ENCODE measurements around the gene TRIM44. TPM values are rescaled to one million over a fixed set of nuclear protein-coding genes. Genes with fewer than 3 reads are reported as not detected.
A peak's percentile ranks its signal among the peaks of the same experiment; 100 is the strongest.

TRIM44 gene
- total and polyA plus RNA-seq, 8 donors = 5.1 to 65.3 (median 19.1) TPM

- 0% methylated on average over 1 of the region's 1 CpG for WGBS, 5 donors
- Histone ChIP-seq H3K27ac (no peak overlapping the region), H3K4me1 (no peaks in the 10 kb centered on the region), H3K9me3 (peaks cover 0 to 5% (median 0%) of the 10 kb centered on the region in 4 donors), H3K4me3 (no peak overlapping the region), H3K36me3 (no peaks in the 10 kb centered on the region), H3K27me3 (no peaks in the 10 kb centered on the region)
- peak in 1 of 2 donors; percentile 21 for DNase-seq
- no peak for TF ChIP-seq CTCF (IDR thresholded peaks at IDR 0.05)
- no peak for TF ChIP-seq POLR2A (IDR thresholded peaks at IDR 0.05)
- TF ChIP-seq POLR2AphosphoS5 (IDR thresholded peaks at IDR 0.05) = no peak
- TF ChIP-seq EP300 (IDR thresholded peaks at IDR 0.05) = no peak
- intact Hi-C loops (cut with DNase I; ENCODE audit: low total_unique reads) = no loop called here
Measured at GRCh38 chr11:35842958-35843357, 180.4 kb downstream of the TRIM44 start.

- TF ChIP-seq POLR2A (IDR thresholded peaks at IDR 0.05) = no peak
- no peak for TF ChIP-seq EP300 (IDR thresholded peaks at IDR 0.05)
- no peak for TF ChIP-seq POLR2AphosphoS5 (IDR thresholded peaks at IDR 0.05)
- TF ChIP-seq CTCF (IDR thresholded peaks at IDR 0.05) = no peak
- H3K9me3 ChIP-seq = peaks cover 0 to 5% (median 0%) of the 10 kb centered on the region in 4 donors
- WGBS, 5 donors = 30 to 58% (median 46%) methylated on average over 4 of the region's 4 CpGs
- H3K4me3 ChIP-seq = no peak overlapping the region
- H3K27ac ChIP-seq = no peak overlapping the region
- intact Hi-C loops (cut with DNase I; ENCODE audit: low total_unique reads) = no loop called here
- no peaks in the 10 kb centered on the region for H3K36me3 ChIP-seq
- DNase-seq = no peak
- no peaks in the 10 kb centered on the region for H3K4me1 ChIP-seq
- no peaks in the 10 kb centered on the region for H3K27me3 ChIP-seq
Measured at GRCh38 chr11:35844579-35844978, 182.0 kb downstream of the TRIM44 start.

- no peak overlapping the region for H3K4me3 ChIP-seq
- no peak for TF ChIP-seq EP300 (IDR thresholded peaks at IDR 0.05)
- TF ChIP-seq POLR2A (IDR thresholded peaks at IDR 0.05) = no peak
- no peak for TF ChIP-seq CTCF (IDR thresholded peaks at IDR 0.05)
- TF ChIP-seq POLR2AphosphoS5 (IDR thresholded peaks at IDR 0.05) = no peak
- H3K36me3 ChIP-seq = no peaks in the 10 kb centered on the region
- H3K27me3 ChIP-seq = no peaks in the 10 kb centered on the region
- intact Hi-C loops (cut with DNase I; ENCODE audit: low total_unique reads) = no loop called here
- H3K4me1 ChIP-seq = no peaks in the 10 kb centered on the region
- no peak for DNase-seq
- no peaks in the 10 kb centered on the region for H3K9me3 ChIP-seq
- WGBS, 5 donors = 79 to 93% (median 86%) methylated on average over 2 of the region's 2 CpGs
- H3K27ac ChIP-seq = no peak overlapping the region
Measured at GRCh38 chr11:35845860-35846259, 183.3 kb downstream of the TRIM44 start.

GRCh38 chr11:35846874-35847273, 184.3 kb downstream of the TRIM44 start:
- 87 to 96% (median 95%) methylated on average over 5 of the region's 5 CpGs for WGBS, 5 donors
- no peak for DNase-seq
- intact Hi-C loops (cut with DNase I; ENCODE audit: low total_unique reads) = no loop called here
- Histone ChIP-seq H3K4me1 (no peaks in the 10 kb centered on the region), H3K9me3 (no peaks in the 10 kb centered on the region), H3K27me3 (no peaks in the 10 kb centered on the region), H3K4me3 (no peak overlapping the region), H3K36me3 (no peaks in the 10 kb centered on the region), H3K27ac (no peak overlapping the region)
- TF ChIP-seq POLR2A (IDR thresholded peaks at IDR 0.05) = no peak
- no peak for TF ChIP-seq CTCF (IDR thresholded peaks at IDR 0.05)
- no peak for TF ChIP-seq POLR2AphosphoS5 (IDR thresholded peaks at IDR 0.05)
- no peak for TF ChIP-seq EP300 (IDR thresholded peaks at IDR 0.05)
